Esophagus squamous epithelium (tissue), 4 donors: Measurements from ENCODE around the gene SMPD3.

Experiments used
- POLR2A ChIP-seq, 4 donors: fragments of 450-650 bp; IDR thresholded peaks; one replicate each; pipeline ENCODE4 v1.6.1; 2017; ENCODE audit warnings: antibody characterized with exemption in 4 of 4, mild to moderate bottlenecking in 4 of 4, moderate library complexity in 3 of 4
- TF ChIP-seq, protein P1 (sequence below), 6 experiments: fragments of 450-650 bp in 4 of 6; fragments of 200-600 bp in 2 of 6; sonication (generic) in 2 of 6; IDR thresholded peaks; one replicate each; pipeline ENCODE4 v1.5.1; 2016 to 2019; ENCODE audit warnings: antibody characterized with exemption in 6 of 6, mild to moderate bottlenecking in 4 of 6, moderate library complexity in 4 of 6

GRCh38 chr16:68453816-68454215, 5.5 kb upstream of the SMPD3 start:
- TF ChIP-seq POLR2A (IDR thresholded peaks at IDR 0.05): no peak
- TF ChIP-seq, protein P1, sequence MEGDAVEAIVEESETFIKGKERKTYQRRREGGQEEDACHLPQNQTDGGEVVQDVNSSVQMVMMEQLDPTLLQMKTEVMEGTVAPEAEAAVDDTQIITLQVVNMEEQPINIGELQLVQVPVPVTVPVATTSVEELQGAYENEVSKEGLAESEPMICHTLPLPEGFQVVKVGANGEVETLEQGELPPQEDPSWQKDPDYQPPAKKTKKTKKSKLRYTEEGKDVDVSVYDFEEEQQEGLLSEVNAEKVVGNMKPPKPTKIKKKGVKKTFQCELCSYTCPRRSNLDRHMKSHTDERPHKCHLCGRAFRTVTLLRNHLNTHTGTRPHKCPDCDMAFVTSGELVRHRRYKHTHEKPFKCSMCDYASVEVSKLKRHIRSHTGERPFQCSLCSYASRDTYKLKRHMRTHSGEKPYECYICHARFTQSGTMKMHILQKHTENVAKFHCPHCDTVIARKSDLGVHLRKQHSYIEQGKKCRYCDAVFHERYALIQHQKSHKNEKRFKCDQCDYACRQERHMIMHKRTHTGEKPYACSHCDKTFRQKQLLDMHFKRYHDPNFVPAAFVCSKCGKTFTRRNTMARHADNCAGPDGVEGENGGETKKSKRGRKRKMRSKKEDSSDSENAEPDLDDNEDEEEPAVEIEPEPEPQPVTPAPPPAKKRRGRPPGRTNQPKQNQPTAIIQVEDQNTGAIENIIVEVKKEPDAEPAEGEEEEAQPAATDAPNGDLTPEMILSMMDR (IDR thresholded peaks at IDR 0.05): no peak
